Measurements from ENCODE around the gene EIF4H.

EIF4H gene

DNA sequence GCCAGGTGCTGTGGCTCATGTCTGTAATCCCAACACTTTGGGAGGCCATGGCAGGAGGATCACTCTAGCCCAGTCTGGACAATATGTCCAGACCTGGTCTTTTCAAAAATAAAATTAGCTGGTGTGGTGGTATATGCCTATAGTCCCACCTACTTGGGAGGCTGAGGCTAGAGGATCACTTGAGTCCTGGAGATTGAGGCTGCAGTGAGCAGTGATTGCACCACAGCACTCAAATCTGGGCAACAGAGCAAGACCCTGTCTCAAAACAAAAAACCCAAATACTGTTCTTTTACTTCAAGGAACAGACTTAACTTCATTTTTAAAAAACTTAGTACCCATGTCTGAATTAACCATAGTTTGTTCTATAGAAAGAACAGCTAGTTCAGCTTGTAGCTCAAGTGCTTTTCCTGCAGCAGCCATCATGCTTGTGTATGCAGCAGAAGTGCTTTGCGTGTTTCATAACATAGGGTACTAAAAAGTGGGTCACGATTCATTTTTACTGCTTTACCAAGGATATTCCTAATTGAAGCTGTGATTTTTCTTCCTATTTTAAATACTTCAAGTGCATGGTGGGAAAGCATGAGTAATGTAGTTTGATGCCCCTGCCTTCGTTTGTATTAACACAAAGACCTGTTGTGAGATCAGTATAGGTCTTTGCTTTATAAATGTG, 5.9 kb downstream of the EIF4H start:
- no peak for DNase-seq (ENCODE audit: extremely low spot score)
- ChIA-PET CTCF (interaction anchor here (1.0 kb wide), 1 partner anchor 20 kb away, joined by 3 read pairs; no protein-coding TSS in a partner anchor), POLR2A (interaction anchor here (1.4 kb wide), 1 partner anchor 120 kb away, joined by 3 read pairs; no protein-coding TSS in a partner anchor)
- TF ChIP-seq NFRKB (IDR thresholded peaks at IDR 0.05) (no peak), TARDBP (IDR thresholded peaks at IDR 0.05) (no peak), FOXM1 (IDR thresholded peaks at IDR 0.05; ENCODE audit: borderline replicate concordance) (no peak), FOXK2 (IDR thresholded peaks at IDR 0.05) (no peak), CTBP1 (IDR thresholded peaks at IDR 0.05; ENCODE audit: borderline replicate concordance) (no peak), SP1 (IDR thresholded peaks at IDR 0.05) (no peak)

GRCh38 chr7:74180866-74181265, 6.7 kb downstream of the EIF4H start:
- DNase-seq (ENCODE audit: extremely low spot score): no peak
- POLR2A ChIA-PET: no interaction called here
- TF ChIP-seq ARNT (IDR thresholded peaks at IDR 0.05) (no peak), FOXA1 (IDR thresholded peaks at IDR 0.05) (no peak), BHLHE40 (IDR thresholded peaks at IDR 0.05; ENCODE audit: borderline replicate concordance) (no peak), FOXK2 (IDR thresholded peaks at IDR 0.05) (no peak), HDGF (IDR thresholded peaks at IDR 0.05; ENCODE audit: borderline replicate concordance) (no peak), ELF4 (IDR thresholded peaks at IDR 0.05) (no peak), CTBP1 (IDR thresholded peaks at IDR 0.05; ENCODE audit: borderline replicate concordance) (no peak)
- TF ChIP-seq, protein P1, sequence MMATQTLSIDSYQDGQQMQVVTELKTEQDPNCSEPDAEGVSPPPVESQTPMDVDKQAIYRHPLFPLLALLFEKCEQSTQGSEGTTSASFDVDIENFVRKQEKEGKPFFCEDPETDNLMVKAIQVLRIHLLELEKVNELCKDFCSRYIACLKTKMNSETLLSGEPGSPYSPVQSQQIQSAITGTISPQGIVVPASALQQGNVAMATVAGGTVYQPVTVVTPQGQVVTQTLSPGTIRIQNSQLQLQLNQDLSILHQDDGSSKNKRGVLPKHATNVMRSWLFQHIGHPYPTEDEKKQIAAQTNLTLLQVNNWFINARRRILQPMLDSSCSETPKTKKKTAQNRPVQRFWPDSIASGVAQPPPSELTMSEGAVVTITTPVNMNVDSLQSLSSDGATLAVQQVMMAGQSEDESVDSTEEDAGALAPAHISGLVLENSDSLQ (IDR thresholded peaks at IDR 0.05): no peak
- CTCF ChIA-PET: no interaction called here

- ChIA-PET POLR2A (no interaction called here), CTCF (interaction anchor here (0.8 kb wide), 2 partner anchors 122 to 153 kb away, joined by 3 to 5 read pairs; no protein-coding TSS in a partner anchor)
- no peak for TF ChIP-seq HDGF (IDR thresholded peaks at IDR 0.05; ENCODE audit: borderline replicate concordance)
- no peak for DNase-seq (ENCODE audit: extremely low spot score)
Measured at GRCh38 chr7:74181821-74182220, 7.7 kb downstream of the EIF4H start.

- TF ChIP-seq ELF4 (IDR thresholded peaks at IDR 0.05): no peak
- no peak for TF ChIP-seq CTBP1 (IDR thresholded peaks at IDR 0.05; ENCODE audit: borderline replicate concordance)
- no peak for TF ChIP-seq FOXM1 (IDR thresholded peaks at IDR 0.05; ENCODE audit: borderline replicate concordance)
- no peak for TF ChIP-seq SP1 (IDR thresholded peaks at IDR 0.05)
- no peak for TF ChIP-seq NFRKB (IDR thresholded peaks at IDR 0.05)
- no peak for TF ChIP-seq SUZ12 (IDR thresholded peaks at IDR 0.05)
- TF ChIP-seq FOXA1 (IDR thresholded peaks at IDR 0.05): no peak
- TF ChIP-seq, protein P1 (IDR thresholded peaks at IDR 0.05): no peak
- no peak for TF ChIP-seq LEF1 (IDR thresholded peaks at IDR 0.05; ENCODE audit: borderline replicate concordance)
- no peak for TF ChIP-seq HDGF (IDR thresholded peaks at IDR 0.05; ENCODE audit: borderline replicate concordance)
- no peak for TF ChIP-seq TARDBP (IDR thresholded peaks at IDR 0.05)
- TF ChIP-seq BHLHE40 (IDR thresholded peaks at IDR 0.05; ENCODE audit: borderline replicate concordance): no peak
- no peak for TF ChIP-seq ARNT (IDR thresholded peaks at IDR 0.05)
- no peak for TF ChIP-seq FOXK2 (IDR thresholded peaks at IDR 0.05)
- TF ChIP-seq L3MBTL2 (conservative IDR thresholded peaks at IDR 0.05): no peak
- CTCF ChIA-PET: interaction anchor here (0.8 kb wide), 3 partner anchors 113 to 154 kb away, joined by 3 to 5 read pairs (median 4); no protein-coding TSS in a partner anchor
- POLR2A ChIA-PET: interaction anchor here (1.8 kb wide), 1 partner anchor 9 kb away, joined by 5 read pairs; the partner anchor contains the start of gene EIF4H
- DNase-seq (ENCODE audit: extremely low spot score): no peak
Measured at GRCh38 chr7:74182453-74183090, 8.4 kb downstream of the EIF4H start.

GRCh38 chr7:74183142-74183541, 9.0 kb downstream of the EIF4H start:
- no peak for TF ChIP-seq ZNF384 (IDR thresholded peaks at IDR 0.05)
- TF ChIP-seq HDGF (IDR thresholded peaks at IDR 0.05; ENCODE audit: borderline replicate concordance): no peak
- TF ChIP-seq SUZ12 (IDR thresholded peaks at IDR 0.05): no peak
- no peak for TF ChIP-seq NFRKB (IDR thresholded peaks at IDR 0.05)
- no peak for TF ChIP-seq FOXM1 (IDR thresholded peaks at IDR 0.05; ENCODE audit: borderline replicate concordance)
- TF ChIP-seq SP1 (IDR thresholded peaks at IDR 0.05): no peak
- no peak for TF ChIP-seq FOXA1 (IDR thresholded peaks at IDR 0.05)
- TF ChIP-seq ARNT (IDR thresholded peaks at IDR 0.05): no peak
- TF ChIP-seq BHLHE40 (IDR thresholded peaks at IDR 0.05; ENCODE audit: borderline replicate concordance): no peak
- TF ChIP-seq LEF1 (IDR thresholded peaks at IDR 0.05; ENCODE audit: borderline replicate concordance): no peak
- no peak for TF ChIP-seq ELF4 (IDR thresholded peaks at IDR 0.05)
- TF ChIP-seq, protein P1 (IDR thresholded peaks at IDR 0.05): no peak
- no peak for TF ChIP-seq FOXK2 (IDR thresholded peaks at IDR 0.05)
- no peak for TF ChIP-seq TARDBP (IDR thresholded peaks at IDR 0.05)
- no peak for TF ChIP-seq CTBP1 (IDR thresholded peaks at IDR 0.05; ENCODE audit: borderline replicate concordance)
- TF ChIP-seq L3MBTL2 (conservative IDR thresholded peaks at IDR 0.05): no peak
- ChIA-PET CTCF (interaction anchor here (0.6 to 1.2 kb wide), 6 partner anchors 8 to 119 kb away, joined by 3 to 7 read pairs (median 4); no protein-coding TSS in a partner anchor), POLR2A (interaction anchor here (1.7 to 1.8 kb wide), 2 partner anchors 8 to 9 kb away, joined by 5 read pairs; partner anchors contain the start of gene EIF4H)
- DNase-seq (ENCODE audit: extremely low spot score): no peak
